HG02588 (cell line): ENCODE measurements around the gene SEMA4D.
"Not testable (repeated sequence)": the region's sequence is repeated elsewhere in the genome, so short reads cannot be mapped to it uniquely, and the experiment has no call there.

ENCODE experiments used
- ATAC-seq: cut with Tn5 transposase; IDR thresholded peaks from one replicate; pipeline ENCODE4 v1.9.1; 2021; ENCODE audit warnings: mild to moderate bottlenecking, moderate library complexity; ENCODE audit not compliant: unreplicated experiment

SEMA4D gene

GRCh38 chr9:89374176-89374575 is 123.7 kb downstream of the SEMA4D start:
- no peak for ATAC-seq

- no peak for ATAC-seq
Measured at GRCh38 chr9:89372979-89373378, 124.9 kb downstream of the SEMA4D start.

GRCh38 chr9:89372230-89372816 is 125.6 kb downstream of the SEMA4D start:
- ATAC-seq, result no peak

GRCh38 chr9:89371791-89372190 is 126.1 kb downstream of the SEMA4D start:
- ATAC-seq, result not testable (repeated sequence)

GRCh38 chr9:89370593-89370992 is 127.3 kb downstream of the SEMA4D start:
- no peak for ATAC-seq

- ATAC-seq, result no peak
Measured at GRCh38 chr9:89368978-89369377, 128.9 kb downstream of the SEMA4D start.

GRCh38 chr9:89368550-89368949 is 129.4 kb downstream of the SEMA4D start:
- no peak for ATAC-seq

GRCh38 chr9:89367726-89368437 is 130.0 kb downstream of the SEMA4D start:
- ATAC-seq, result no peak

GRCh38 chr9:89367281-89367680 is 130.6 kb downstream of the SEMA4D start:
- no peak for ATAC-seq

- no peak for ATAC-seq
Measured at GRCh38 chr9:89366711-89367110, 131.2 kb downstream of the SEMA4D start.

- no peak for ATAC-seq
Measured at GRCh38 chr9:89365532-89365912, 132.4 kb downstream of the SEMA4D start.

- no peak for ATAC-seq
Measured at GRCh38 chr9:89364666-89365531, 133.0 kb downstream of the SEMA4D start.

GRCh38 chr9:89363921-89364665 is 133.8 kb downstream of the SEMA4D start:
- no peak for ATAC-seq

GRCh38 chr9:89363311-89363670 is 134.6 kb downstream of the SEMA4D start:
- no peak for ATAC-seq

GRCh38 chr9:89362647-89363310 is 135.1 kb downstream of the SEMA4D start:
- ATAC-seq, result no peak

GRCh38 chr9:89361816-89362646 is 135.9 kb downstream of the SEMA4D start:
- ATAC-seq, result no peak

- ATAC-seq, result no peak
Measured at GRCh38 chr9:89361031-89361430, 136.9 kb downstream of the SEMA4D start.

GRCh38 chr9:89360465-89360864 is 137.4 kb downstream of the SEMA4D start:
- ATAC-seq, result no peak

GRCh38 chr9:89359751-89360261 is 138.1 kb downstream of the SEMA4D start:
- ATAC-seq, result no peak

- no peak for ATAC-seq
Measured at GRCh38 chr9:89358985-89359384, 138.9 kb downstream of the SEMA4D start.
